ENCODE measurements around the gene GOPC.

The GOPC gene

DNA sequence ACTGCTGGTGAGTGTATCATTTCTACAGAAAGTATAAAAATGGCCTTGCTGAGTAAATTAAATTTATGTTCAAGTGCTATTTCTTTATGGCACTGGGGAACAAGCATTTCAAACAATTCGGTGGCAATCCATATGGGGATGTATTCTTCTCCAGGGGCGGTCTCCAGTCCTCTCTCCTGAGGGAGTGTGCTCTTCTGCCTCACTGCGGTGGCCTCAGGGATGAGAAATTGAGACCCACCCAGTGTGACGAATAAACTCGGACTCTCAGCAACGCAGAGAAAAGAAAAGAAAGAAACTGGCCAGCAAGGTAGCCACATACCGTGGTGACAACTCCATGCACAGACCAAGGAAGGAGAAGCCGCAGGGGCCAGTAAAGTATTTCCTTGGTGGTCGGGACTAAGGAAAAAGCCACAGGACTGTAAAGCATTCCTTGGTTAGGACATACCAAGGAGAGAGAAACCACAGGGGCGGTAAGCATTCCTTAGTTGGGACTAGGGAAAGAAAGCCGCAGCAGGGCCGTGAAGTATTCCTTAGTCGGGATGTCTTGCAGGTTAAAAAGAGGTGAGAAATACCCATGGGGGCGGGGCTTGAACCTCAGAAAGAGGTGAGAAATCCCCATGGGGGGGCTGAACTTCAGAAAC is 13.6 kb upstream of the GOPC start:
- TF ChIP-seq CSDC2 (CRISPR knock-in tag; IDR thresholded peaks at IDR 0.05) (no peak), ZFP30 (CRISPR knock-in tag; IDR thresholded peaks at IDR 0.05) (no peak), GLIS3 (CRISPR knock-in tag; IDR thresholded peaks at IDR 0.05) (no peak), ESRRG (CRISPR knock-in tag; IDR thresholded peaks at IDR 0.05) (no peak), ZC3H10 (CRISPR knock-in tag; IDR thresholded peaks at IDR 0.05) (no peak), ISL1 (CRISPR knock-in tag; IDR thresholded peaks at IDR 0.05) (no peak), ZNF8 (CRISPR knock-in tag; IDR thresholded peaks at IDR 0.05) (no peak)
- TF ChIP-seq, protein P1, sequence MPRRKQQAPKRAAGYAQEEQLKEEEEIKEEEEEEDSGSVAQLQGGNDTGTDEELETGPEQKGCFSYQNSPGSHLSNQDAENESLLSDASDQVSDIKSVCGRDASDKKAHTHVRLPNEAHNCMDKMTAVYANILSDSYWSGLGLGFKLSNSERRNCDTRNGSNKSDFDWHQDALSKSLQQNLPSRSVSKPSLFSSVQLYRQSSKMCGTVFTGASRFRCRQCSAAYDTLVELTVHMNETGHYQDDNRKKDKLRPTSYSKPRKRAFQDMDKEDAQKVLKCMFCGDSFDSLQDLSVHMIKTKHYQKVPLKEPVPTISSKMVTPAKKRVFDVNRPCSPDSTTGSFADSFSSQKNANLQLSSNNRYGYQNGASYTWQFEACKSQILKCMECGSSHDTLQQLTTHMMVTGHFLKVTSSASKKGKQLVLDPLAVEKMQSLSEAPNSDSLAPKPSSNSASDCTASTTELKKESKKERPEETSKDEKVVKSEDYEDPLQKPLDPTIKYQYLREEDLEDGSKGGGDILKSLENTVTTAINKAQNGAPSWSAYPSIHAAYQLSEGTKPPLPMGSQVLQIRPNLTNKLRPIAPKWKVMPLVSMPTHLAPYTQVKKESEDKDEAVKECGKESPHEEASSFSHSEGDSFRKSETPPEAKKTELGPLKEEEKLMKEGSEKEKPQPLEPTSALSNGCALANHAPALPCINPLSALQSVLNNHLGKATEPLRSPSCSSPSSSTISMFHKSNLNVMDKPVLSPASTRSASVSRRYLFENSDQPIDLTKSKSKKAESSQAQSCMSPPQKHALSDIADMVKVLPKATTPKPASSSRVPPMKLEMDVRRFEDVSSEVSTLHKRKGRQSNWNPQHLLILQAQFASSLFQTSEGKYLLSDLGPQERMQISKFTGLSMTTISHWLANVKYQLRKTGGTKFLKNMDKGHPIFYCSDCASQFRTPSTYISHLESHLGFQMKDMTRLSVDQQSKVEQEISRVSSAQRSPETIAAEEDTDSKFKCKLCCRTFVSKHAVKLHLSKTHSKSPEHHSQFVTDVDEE (CRISPR knock-in tag; IDR thresholded peaks at IDR 0.05) = no peak
- TF ChIP-seq, protein P2, sequence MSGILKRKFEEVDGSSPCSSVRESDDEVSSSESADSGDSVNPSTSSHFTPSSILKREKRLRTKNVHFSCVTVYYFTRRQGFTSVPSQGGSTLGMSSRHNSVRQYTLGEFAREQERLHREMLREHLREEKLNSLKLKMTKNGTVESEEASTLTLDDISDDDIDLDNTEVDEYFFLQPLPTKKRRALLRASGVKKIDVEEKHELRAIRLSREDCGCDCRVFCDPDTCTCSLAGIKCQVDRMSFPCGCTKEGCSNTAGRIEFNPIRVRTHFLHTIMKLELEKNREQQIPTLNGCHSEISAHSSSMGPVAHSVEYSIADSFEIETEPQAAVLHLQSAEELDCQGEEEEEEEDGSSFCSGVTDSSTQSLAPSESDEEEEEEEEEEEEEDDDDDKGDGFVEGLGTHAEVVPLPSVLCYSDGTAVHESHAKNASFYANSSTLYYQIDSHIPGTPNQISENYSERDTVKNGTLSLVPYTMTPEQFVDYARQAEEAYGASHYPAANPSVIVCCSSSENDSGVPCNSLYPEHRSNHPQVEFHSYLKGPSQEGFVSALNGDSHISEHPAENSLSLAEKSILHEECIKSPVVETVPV (CRISPR knock-in tag; IDR thresholded peaks at IDR 0.05) = no peak
- peak; percentile 53 for ATAC-seq

DNA sequence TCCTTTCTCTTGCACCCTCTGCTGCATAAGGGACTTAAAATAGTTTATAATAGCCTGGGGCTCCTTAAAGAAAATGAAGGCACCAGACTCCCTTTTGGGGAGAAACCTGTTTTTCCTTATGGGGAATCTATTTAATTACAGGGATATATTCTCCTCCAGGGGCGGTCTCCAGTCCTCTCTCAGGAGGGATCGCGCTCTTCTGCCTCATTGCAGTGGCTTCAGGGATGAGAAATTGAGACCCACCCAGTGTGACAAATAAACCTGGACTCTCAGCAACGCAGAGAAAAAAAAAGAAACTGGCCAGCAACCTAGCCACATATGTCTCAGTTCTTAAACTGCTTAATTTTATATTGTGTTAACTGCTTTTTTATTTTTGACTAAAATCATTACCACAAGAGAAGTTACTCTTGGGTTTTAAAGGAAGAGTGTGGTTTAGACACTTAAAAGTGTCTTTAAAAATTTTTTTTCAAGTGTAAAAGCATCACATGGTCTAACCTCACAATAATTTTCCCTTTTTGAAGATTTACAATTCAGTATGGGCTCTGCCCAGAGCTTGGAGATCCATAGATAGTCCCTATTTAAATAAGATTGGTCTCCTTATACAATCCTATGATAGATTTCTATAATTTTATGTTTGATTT is 11.7 kb upstream of the GOPC start:
- ATAC-seq = no peak
- TF ChIP-seq TOX (CRISPR knock-in tag; IDR thresholded peaks at IDR 0.05; ENCODE audit: borderline replicate concordance) (no peak), ZNF70 (CRISPR knock-in tag; IDR thresholded peaks at IDR 0.05) (no peak), BACH2 (CRISPR knock-in tag; IDR thresholded peaks at IDR 0.05; ENCODE audit: borderline replicate concordance) (no peak), ZNF565 (CRISPR knock-in tag; conservative IDR thresholded peaks at IDR 0.05; ENCODE audit: low read depth) (no peak), ESRRG (CRISPR knock-in tag; IDR thresholded peaks at IDR 0.05) (no peak), SNAI2 (CRISPR knock-in tag; IDR thresholded peaks at IDR 0.05) (no peak), GLIS3 (CRISPR knock-in tag; IDR thresholded peaks at IDR 0.05) (no peak), RARB (CRISPR knock-in tag; IDR thresholded peaks at IDR 0.05) (no peak), ISL1 (CRISPR knock-in tag; IDR thresholded peaks at IDR 0.05) (no peak), CSDC2 (CRISPR knock-in tag; IDR thresholded peaks at IDR 0.05) (no peak), ZFP30 (CRISPR knock-in tag; IDR thresholded peaks at IDR 0.05) (no peak), ZNF8 (CRISPR knock-in tag; IDR thresholded peaks at IDR 0.05) (no peak), PPARA (CRISPR knock-in tag; IDR thresholded peaks at IDR 0.05; ENCODE audit: borderline replicate concordance) (no peak)
- TF ChIP-seq, protein P2 (CRISPR knock-in tag; IDR thresholded peaks at IDR 0.05) = no peak
- TF ChIP-seq, protein P1 (CRISPR knock-in tag; IDR thresholded peaks at IDR 0.05) = no peak
- TF ChIP-seq, protein P3, sequence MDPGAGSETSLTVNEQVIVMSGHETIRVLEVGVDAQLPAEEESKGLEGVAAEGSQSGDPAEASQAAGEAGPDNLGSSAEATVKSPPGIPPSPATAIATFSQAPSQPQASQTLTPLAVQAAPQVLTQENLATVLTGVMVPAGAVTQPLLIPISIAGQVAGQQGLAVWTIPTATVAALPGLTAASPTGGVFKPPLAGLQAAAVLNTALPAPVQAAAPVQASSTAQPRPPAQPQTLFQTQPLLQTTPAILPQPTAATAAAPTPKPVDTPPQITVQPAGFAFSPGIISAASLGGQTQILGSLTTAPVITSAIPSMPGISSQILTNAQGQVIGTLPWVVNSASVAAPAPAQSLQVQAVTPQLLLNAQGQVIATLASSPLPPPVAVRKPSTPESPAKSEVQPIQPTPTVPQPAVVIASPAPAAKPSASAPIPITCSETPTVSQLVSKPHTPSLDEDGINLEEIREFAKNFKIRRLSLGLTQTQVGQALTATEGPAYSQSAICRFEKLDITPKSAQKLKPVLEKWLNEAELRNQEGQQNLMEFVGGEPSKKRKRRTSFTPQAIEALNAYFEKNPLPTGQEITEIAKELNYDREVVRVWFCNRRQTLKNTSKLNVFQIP (CRISPR knock-in tag; IDR thresholded peaks at IDR 0.05; ENCODE audit: borderline replicate concordance, low read depth) = no peak

DNA sequence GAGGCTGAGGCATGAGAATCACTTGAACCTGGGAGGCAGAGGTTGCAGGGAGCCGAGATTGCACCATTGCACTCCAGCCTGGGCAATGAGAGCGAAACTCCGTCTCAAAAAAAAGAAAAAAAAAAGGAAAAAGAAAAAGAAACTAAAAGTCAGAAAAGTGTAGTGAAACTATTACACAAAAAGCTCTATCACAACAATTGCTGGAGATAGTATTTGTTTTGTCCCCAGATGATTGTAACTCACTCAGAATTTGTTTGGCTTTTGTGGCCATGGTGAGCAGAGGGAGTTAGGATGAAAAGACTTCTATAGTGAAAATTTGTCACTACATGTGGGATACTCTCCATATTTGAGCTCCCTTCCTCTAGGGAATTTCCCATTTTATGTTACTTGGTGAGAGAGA is 5.2 kb upstream of the GOPC start:
- ATAC-seq = no peak
- TF ChIP-seq, protein P4, sequence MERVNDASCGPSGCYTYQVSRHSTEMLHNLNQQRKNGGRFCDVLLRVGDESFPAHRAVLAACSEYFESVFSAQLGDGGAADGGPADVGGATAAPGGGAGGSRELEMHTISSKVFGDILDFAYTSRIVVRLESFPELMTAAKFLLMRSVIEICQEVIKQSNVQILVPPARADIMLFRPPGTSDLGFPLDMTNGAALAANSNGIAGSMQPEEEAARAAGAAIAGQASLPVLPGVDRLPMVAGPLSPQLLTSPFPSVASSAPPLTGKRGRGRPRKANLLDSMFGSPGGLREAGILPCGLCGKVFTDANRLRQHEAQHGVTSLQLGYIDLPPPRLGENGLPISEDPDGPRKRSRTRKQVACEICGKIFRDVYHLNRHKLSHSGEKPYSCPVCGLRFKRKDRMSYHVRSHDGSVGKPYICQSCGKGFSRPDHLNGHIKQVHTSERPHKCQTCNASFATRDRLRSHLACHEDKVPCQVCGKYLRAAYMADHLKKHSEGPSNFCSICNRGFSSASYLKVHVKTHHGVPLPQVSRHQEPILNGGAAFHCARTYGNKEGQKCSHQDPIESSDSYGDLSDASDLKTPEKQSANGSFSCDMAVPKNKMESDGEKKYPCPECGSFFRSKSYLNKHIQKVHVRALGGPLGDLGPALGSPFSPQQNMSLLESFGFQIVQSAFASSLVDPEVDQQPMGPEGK (CRISPR knock-in tag; IDR thresholded peaks at IDR 0.05; ENCODE audit: borderline replicate concordance) = no peak
- TF ChIP-seq ISL1 (CRISPR knock-in tag; IDR thresholded peaks at IDR 0.05) = no peak
- no peak for TF ChIP-seq TCF4 (CRISPR knock-in tag; IDR thresholded peaks at IDR 0.05; ENCODE audit: borderline replicate concordance)
- TF ChIP-seq, protein P1 (CRISPR knock-in tag; IDR thresholded peaks at IDR 0.05) = no peak
